OCI-LY1 (cell line): ENCODE results near the gene PRM1.

Experiments used
- H2AFZ ChIP-seq: fragments of 200-600 bp; sonication (generic), shearing (Covaris generic); 2 replicates; pipeline ENCODE4 v1.6.0; 2014; ENCODE audit warnings: antibody characterized with exemption, mild to moderate bottlenecking, low read length
- H3F3A ChIP-seq: fragments of 200-600 bp; sonication (generic), shearing (Covaris generic); 2 replicates; pipeline ENCODE4 v1.6.0; 2014; ENCODE audit warnings: mild to moderate bottlenecking, antibody characterized with exemption, low read length, moderate library complexity; ENCODE audit not compliant: insufficient read depth
- H3K27ac ChIP-seq: fragments of 200-600 bp; sonication (generic); 2 replicates; pipeline ENCODE4 v1.5.1; 2014; ENCODE audit warnings: low read length, mixed run types, mild to moderate bottlenecking, low read depth; ENCODE audit not compliant: poor library complexity, severe bottlenecking
- H3K27me3 ChIP-seq: fragments of 200-600 bp; sonication (generic); 2 replicates; pipeline ENCODE4 v1.6.0; 2014; ENCODE audit warnings: antibody characterized with exemption, mild to moderate bottlenecking, low read length, moderate library complexity; ENCODE audit not compliant: insufficient read depth
- H3K36me3 ChIP-seq: fragments of 200-600 bp; sonication (generic); 2 replicates; pipeline ENCODE4 v1.6.1; 2014; ENCODE audit warnings: mild to moderate bottlenecking, antibody characterized with exemption, low read length, moderate library complexity, mixed read lengths; ENCODE audit not compliant: insufficient read depth
- H3K4me1 ChIP-seq: fragments of 200-600 bp; sonication (generic); 2 replicates; pipeline ENCODE4 v1.5.1; 2014; ENCODE audit warnings: mild to moderate bottlenecking, low read length, moderate library complexity; ENCODE audit not compliant: insufficient read depth, severe bottlenecking
- H3K4me2 ChIP-seq: fragments of 200-600 bp; sonication (generic), shearing (Covaris generic); 2 replicates; pipeline ENCODE4 v1.6.1; 2014; ENCODE audit warnings: low read length
- H3K4me3 ChIP-seq: fragments of 200-600 bp; sonication (generic); 2 replicates; pipeline ENCODE4 v1.5.1; 2014; ENCODE audit warnings: low read length, low read depth, mild to moderate bottlenecking, mixed read lengths; ENCODE audit not compliant: poor library complexity, severe bottlenecking
- H3K79me2 ChIP-seq: fragments of 200-600 bp; shearing (Covaris generic); 2 replicates; pipeline ENCODE4 v1.6.1; 2016; ENCODE audit warnings: mixed run types, low read length, mixed read lengths; ENCODE audit not compliant: insufficient read depth
- H3K9ac ChIP-seq: fragments of 200-600 bp; sonication (generic), shearing (Covaris generic); 2 replicates; pipeline ENCODE4 v1.6.1; 2014; ENCODE audit warnings: mild to moderate bottlenecking, low read length, mixed read lengths
- H3K9me2 ChIP-seq: fragments of 200-600 bp; sonication (generic), shearing (Covaris generic); 2 replicates; pipeline ENCODE4 v1.6.1; 2014; ENCODE audit warnings: low read depth, mild to moderate bottlenecking, low read length, mixed read lengths
- H3K9me3 ChIP-seq: fragments of 200-600 bp; shearing (Covaris generic); 2 replicates; pipeline ENCODE4 v1.6.1; 2014; ENCODE audit warnings: low read length, mixed read lengths
- H4K20me1 ChIP-seq: fragments of 200-600 bp; sonication (generic), shearing (Covaris generic); 2 replicates; pipeline ENCODE4 v1.6.0; 2016; ENCODE audit warnings: mild to moderate bottlenecking, low read length; ENCODE audit not compliant: insufficient read depth
- EZH2 ChIP-seq: fragments of 200-600 bp; sonication (generic), shearing (Covaris generic); IDR thresholded peaks from 2 replicates; pipeline ENCODE4 v1.8.0; 2017; ENCODE audit warnings: borderline replicate concordance, mixed run types, mild to moderate bottlenecking, antibody characterized with exemption, low read length, moderate library complexity, mixed read lengths
- TF ChIP-seq, protein P1 (sequence below): fragments of 200-600 bp; sonication (generic), shearing (Covaris generic); IDR thresholded peaks from 2 replicates; pipeline ENCODE4 v1.5.1; 2017; ENCODE audit warnings: mild to moderate bottlenecking, antibody characterized with exemption, low read length, moderate library complexity, mixed read lengths

PRM1 gene

DNA sequence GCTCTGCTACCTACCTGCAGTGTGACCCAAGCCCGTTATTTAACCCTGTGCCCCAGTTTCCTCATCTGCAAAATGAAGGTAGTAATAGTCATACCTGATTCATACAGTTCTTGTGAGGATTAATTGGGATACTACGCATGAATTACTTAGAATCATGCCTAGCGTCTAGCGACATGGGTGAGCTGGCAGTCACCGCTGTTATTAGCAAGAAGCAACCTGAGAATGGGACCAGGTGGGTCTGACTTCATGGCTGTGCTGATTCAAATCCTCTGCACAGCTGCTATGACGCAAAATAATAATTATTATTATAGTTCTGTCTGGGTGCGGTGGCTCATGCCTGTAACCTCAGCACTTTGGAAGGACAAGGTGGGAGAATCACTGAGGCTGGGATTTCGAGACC is 33.0 kb downstream of the PRM1 start:
- H3F3A ChIP-seq, result no peaks in the 10 kb centered on the region; the same call in 1 of the 2 replicates
- no peaks in the 10 kb centered on the region for H3K27me3 ChIP-seq
- H3K4me2 ChIP-seq, result no peak overlapping the region; the same call in 1 of the 2 replicates
- peaks cover 15% of the 10 kb centered on the region for H3K36me3 ChIP-seq
- no peaks in the 10 kb centered on the region for H4K20me1 ChIP-seq
- H3K9me3 ChIP-seq, result no peaks in the 10 kb centered on the region
- H3K9ac ChIP-seq, result no peak overlapping the region
- peaks cover 49% of the 10 kb centered on the region for H3K4me1 ChIP-seq
- no peak for TF ChIP-seq EZH2
- TF ChIP-seq, protein P1, sequence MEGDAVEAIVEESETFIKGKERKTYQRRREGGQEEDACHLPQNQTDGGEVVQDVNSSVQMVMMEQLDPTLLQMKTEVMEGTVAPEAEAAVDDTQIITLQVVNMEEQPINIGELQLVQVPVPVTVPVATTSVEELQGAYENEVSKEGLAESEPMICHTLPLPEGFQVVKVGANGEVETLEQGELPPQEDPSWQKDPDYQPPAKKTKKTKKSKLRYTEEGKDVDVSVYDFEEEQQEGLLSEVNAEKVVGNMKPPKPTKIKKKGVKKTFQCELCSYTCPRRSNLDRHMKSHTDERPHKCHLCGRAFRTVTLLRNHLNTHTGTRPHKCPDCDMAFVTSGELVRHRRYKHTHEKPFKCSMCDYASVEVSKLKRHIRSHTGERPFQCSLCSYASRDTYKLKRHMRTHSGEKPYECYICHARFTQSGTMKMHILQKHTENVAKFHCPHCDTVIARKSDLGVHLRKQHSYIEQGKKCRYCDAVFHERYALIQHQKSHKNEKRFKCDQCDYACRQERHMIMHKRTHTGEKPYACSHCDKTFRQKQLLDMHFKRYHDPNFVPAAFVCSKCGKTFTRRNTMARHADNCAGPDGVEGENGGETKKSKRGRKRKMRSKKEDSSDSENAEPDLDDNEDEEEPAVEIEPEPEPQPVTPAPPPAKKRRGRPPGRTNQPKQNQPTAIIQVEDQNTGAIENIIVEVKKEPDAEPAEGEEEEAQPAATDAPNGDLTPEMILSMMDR, result no peak
- H3K4me3 ChIP-seq, result no peak overlapping the region
- no peak overlapping the region for H2AFZ ChIP-seq
- H3K27ac ChIP-seq, result no peak overlapping the region
- H3K9me2 ChIP-seq, result no peaks in the 10 kb centered on the region
- no peaks in the 10 kb centered on the region for H3K79me2 ChIP-seq

DNA sequence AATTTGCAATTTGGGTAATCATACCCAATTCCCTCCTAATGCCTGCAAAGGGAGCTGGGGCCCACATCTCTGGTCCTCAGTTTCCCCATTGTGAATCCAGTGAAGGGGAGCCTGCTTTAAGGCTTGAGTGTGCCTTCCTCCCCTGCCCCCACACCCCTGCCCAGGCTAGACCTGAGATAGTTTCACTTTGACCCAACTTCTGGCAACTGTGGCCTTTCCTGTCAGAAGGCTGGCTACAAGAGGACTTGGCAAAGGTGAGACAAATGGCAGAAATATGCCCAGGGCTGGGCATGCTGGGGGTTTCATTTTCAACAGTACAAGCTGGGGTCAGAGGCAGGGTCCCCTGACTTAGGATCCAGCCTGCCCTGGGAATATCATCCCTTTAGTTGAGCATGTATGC is 35.1 kb downstream of the PRM1 start:
- Histone ChIP-seq H3K4me3 (no peak overlapping the region), H3K9me3 (no peaks in the 10 kb centered on the region), H3K36me3 (no peaks in the 10 kb centered on the region; the same call in 1 of the 2 replicates), H3K9ac (no peak overlapping the region), H2AFZ (no peak overlapping the region), H3F3A (no peaks in the 10 kb centered on the region; the same call in 1 of the 2 replicates), H3K27me3 (no peaks in the 10 kb centered on the region), H4K20me1 (no peaks in the 10 kb centered on the region), H3K4me2 (no peak overlapping the region), H3K4me1 (peaks cover 30% of the 10 kb centered on the region), H3K79me2 (no peaks in the 10 kb centered on the region), H3K27ac (no peak overlapping the region), H3K9me2 (no peaks in the 10 kb centered on the region)
- TF ChIP-seq, protein P1, result no peak
- no peak for TF ChIP-seq EZH2

DNA sequence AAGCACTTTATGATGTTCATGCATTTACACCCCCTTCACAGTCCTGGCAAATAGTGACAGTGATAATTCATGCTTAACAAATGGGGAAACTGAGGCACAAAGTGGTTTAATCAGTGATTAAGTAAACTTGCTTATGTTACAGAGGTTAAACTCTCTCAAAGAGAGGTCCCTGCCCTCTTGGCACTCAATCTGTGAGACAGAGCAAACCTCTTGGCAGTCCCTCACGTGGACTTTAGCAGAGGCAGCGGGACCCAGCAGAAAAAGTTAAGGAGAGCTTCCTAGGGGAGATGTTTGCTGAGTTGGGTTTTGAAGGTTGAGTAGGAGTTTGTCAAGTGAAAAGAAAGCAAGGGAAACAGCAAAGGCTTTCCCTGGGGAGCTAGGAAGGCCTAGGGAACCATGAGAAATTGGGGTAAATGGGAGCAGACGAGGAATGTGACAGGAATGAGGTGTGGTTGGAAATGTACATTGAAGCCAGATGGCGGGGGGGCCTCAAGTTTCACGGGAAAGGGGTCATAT is 35.9 kb downstream of the PRM1 start:
- Histone ChIP-seq H3K4me3 (no peak overlapping the region), H3K4me1 (peaks cover 25% of the 10 kb centered on the region), H3K27ac (no peak overlapping the region), H3K36me3 (no peaks in the 10 kb centered on the region; the same call in 1 of the 2 replicates), H3K9me2 (no peaks in the 10 kb centered on the region), H4K20me1 (no peaks in the 10 kb centered on the region), H3K9ac (no peak overlapping the region), H3K9me3 (no peaks in the 10 kb centered on the region), H3K79me2 (no peaks in the 10 kb centered on the region), H3F3A (no peaks in the 10 kb centered on the region), H3K4me2 (no peak overlapping the region), H2AFZ (no peak overlapping the region), H3K27me3 (no peaks in the 10 kb centered on the region)
- TF ChIP-seq, protein P1, result no peak
- TF ChIP-seq EZH2, result no peak
